Measurements from ENCODE around the gene SPNS2.

Gene SPNS2

GRCh38 chr17:4507361-4508111 is 8.9 kb downstream of the SPNS2 start:
- in situ Hi-C loops (cut with MboI; ENCODE audit: low sequenced_read_pairs, unreplicated experiment) = no loop called here
- TF ChIP-seq, protein P1, sequence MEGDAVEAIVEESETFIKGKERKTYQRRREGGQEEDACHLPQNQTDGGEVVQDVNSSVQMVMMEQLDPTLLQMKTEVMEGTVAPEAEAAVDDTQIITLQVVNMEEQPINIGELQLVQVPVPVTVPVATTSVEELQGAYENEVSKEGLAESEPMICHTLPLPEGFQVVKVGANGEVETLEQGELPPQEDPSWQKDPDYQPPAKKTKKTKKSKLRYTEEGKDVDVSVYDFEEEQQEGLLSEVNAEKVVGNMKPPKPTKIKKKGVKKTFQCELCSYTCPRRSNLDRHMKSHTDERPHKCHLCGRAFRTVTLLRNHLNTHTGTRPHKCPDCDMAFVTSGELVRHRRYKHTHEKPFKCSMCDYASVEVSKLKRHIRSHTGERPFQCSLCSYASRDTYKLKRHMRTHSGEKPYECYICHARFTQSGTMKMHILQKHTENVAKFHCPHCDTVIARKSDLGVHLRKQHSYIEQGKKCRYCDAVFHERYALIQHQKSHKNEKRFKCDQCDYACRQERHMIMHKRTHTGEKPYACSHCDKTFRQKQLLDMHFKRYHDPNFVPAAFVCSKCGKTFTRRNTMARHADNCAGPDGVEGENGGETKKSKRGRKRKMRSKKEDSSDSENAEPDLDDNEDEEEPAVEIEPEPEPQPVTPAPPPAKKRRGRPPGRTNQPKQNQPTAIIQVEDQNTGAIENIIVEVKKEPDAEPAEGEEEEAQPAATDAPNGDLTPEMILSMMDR (IDR thresholded peaks at IDR 0.05; ENCODE audit: borderline replicate concordance, control extremely low read depth, extremely low read depth, insufficient read depth, missing control alignments) = no peak
- DNase-seq (ENCODE audit: low spot score) = no peak

GRCh38 chr17:4508207-4508606 is 9.5 kb downstream of the SPNS2 start:
- no peak for DNase-seq (ENCODE audit: low spot score)
- in situ Hi-C loops (cut with MboI; ENCODE audit: low sequenced_read_pairs, unreplicated experiment) = no loop called here
- TF ChIP-seq, protein P1 (IDR thresholded peaks at IDR 0.05; ENCODE audit: borderline replicate concordance, control extremely low read depth, extremely low read depth, insufficient read depth, missing control alignments) = no peak

DNA sequence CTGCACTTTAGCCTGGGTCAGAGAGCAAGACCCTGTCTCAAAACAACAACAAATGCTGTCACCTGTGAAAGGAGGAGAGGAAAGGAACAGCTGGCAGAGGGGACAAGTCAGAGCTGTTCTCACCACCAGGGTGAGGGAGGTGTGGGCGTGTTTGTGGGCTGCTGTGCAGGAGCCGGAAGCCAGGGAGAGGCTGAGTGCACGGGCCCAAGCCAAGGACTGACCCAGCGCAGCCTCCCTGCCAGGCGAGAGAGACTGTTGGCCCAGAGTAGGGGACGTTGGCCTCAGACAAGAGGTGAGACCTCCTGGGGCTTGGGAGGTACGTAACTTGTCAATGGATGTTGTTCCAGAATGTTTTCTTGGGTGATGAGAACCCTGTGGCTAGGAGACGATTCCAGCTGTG is 10.7 kb downstream of the SPNS2 start:
- DNase-seq (ENCODE audit: low spot score) = peak; percentile 68
- TF ChIP-seq, protein P1 (IDR thresholded peaks at IDR 0.05; ENCODE audit: borderline replicate concordance, control extremely low read depth, extremely low read depth, insufficient read depth, missing control alignments) = no peak
- in situ Hi-C loops (cut with MboI; ENCODE audit: low sequenced_read_pairs, unreplicated experiment) = no loop called here

DNA sequence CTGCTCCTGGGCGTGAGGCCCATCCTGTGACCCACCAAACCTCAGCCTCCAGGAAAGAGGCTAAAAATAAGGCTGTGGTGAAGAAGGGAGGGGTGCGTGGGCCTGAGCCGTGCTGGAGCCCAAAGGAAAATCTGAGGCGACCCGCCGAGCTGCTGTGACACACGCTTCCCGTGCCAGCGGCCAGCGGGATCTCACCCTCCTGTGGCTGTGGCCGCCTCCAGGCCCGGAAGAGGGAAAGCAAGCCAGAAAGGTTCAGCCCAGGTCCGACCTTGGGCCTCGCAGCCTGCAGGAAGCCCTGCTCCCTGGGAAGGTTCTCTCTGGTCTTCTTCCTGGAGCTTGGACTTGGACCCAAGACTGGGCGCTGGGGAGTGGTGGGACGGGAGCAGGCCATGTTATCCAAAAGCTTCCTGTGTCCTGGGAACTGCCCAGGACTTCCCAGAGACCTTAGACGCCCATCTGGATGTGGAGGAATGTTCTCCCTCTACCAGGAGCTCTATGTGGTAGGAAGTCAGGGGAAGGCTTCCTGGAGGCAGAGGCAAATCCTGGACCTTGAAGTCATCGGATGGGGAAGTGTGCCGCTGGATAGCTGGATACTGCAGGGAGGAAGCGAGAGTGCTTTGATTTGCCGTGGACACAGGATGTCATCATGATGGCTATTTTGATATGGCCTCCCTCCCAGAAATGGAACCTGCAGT is 11.4 kb downstream of the SPNS2 start:
- TF ChIP-seq, protein P1 (IDR thresholded peaks at IDR 0.05; ENCODE audit: borderline replicate concordance, control extremely low read depth, extremely low read depth, insufficient read depth, missing control alignments) = no peak
- in situ Hi-C loops (cut with MboI; ENCODE audit: low sequenced_read_pairs, unreplicated experiment) = no loop called here
- no peak for DNase-seq (ENCODE audit: low spot score)

GRCh38 chr17:4510618-4510941 is 11.9 kb downstream of the SPNS2 start:
- DNase-seq (ENCODE audit: low spot score) = no peak
- TF ChIP-seq, protein P1 (IDR thresholded peaks at IDR 0.05; ENCODE audit: borderline replicate concordance, control extremely low read depth, extremely low read depth, insufficient read depth, missing control alignments) = no peak
- in situ Hi-C loops (cut with MboI; ENCODE audit: low sequenced_read_pairs, unreplicated experiment) = no loop called here

GRCh38 chr17:4511199-4511932 is 12.7 kb downstream of the SPNS2 start:
- no peak for DNase-seq (ENCODE audit: low spot score)
- TF ChIP-seq, protein P1 (IDR thresholded peaks at IDR 0.05; ENCODE audit: borderline replicate concordance, control extremely low read depth, extremely low read depth, insufficient read depth, missing control alignments) = no peak
- in situ Hi-C loops (cut with MboI; ENCODE audit: low sequenced_read_pairs, unreplicated experiment) = no loop called here
